ENCODE results near the gene FUNDC2.

DNA sequence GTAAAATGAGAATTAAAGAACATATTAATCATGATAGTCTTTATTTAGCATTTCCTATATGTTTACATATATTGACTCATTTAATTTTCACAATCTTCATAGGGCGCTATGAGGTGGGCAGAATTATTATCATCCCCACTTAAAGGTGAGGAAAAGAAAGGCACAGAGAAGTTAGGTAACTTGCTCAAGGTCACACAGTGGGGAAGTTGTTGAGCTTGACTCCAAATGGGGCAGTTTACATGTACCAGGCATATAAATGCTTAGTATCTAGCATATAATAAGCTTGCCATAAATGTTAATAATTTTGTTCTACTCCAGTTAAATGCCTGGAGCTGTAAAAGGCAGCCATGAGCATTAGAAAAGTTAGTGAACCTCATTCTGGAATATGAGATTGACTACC, 42.8 kb downstream of the FUNDC2 start:
- TF ChIP-seq CTCF (IDR thresholded peaks at IDR 0.05), result no peak
- no peak for TF ChIP-seq ZFX (IDR thresholded peaks at IDR 0.05; ENCODE audit: borderline replicate concordance)

Data from 22Rv1 (cell line).